ENCODE measurements around the gene UPK3B. TPM values are rescaled to one million over a fixed set of nuclear protein-coding genes. Genes with fewer than 3 reads are reported as not detected.
"Not testable (repeated sequence)": the region's sequence is repeated elsewhere in the genome, so short reads cannot be mapped to it uniquely, and the experiment has no call there.

Gene UPK3B
- total RNA-seq, 4 donors from 2014 or later: 4.6 to 636 (median 52.6) TPM

GRCh38 chr7:76484456-76484855 lies 25.9 kb upstream of the UPK3B start:
- not testable (repeated sequence) for ATAC-seq (ENCODE audit: low FRiP score); DNase-seq (ENCODE audit: low spot score)

- not testable (repeated sequence) for DNase-seq (ENCODE audit: low spot score); ATAC-seq (ENCODE audit: low FRiP score)
Observed at GRCh38 chr7:76485822-76486610, 24.3 kb upstream of the UPK3B start.

GRCh38 chr7:76486618-76487017 lies 23.7 kb upstream of the UPK3B start:
- not testable (repeated sequence) for DNase-seq (ENCODE audit: low spot score); ATAC-seq (ENCODE audit: low FRiP score)

GRCh38 chr7:76487969-76488368 lies 22.4 kb upstream of the UPK3B start:
- DNase-seq (ENCODE audit: low spot score): not testable (repeated sequence)

GRCh38 chr7:76492139-76492538 lies 18.2 kb upstream of the UPK3B start:
- not testable (repeated sequence) for DNase-seq (ENCODE audit: low spot score); ATAC-seq (ENCODE audit: low FRiP score)

More at GRCh38 chr7:76487969-76488368, 22.4 kb upstream of the UPK3B start:
- not testable (repeated sequence) for ATAC-seq (ENCODE audit: low FRiP score)

- not testable (repeated sequence) for DNase-seq (ENCODE audit: low spot score); ATAC-seq (ENCODE audit: low FRiP score)
Observed at GRCh38 chr7:76495717-76496116, 14.6 kb upstream of the UPK3B start.

GRCh38 chr7:76497918-76498582 lies 12.3 kb upstream of the UPK3B start:
- DNase-seq (ENCODE audit: low spot score): not testable (repeated sequence)

GRCh38 chr7:76498583-76499200 lies 11.7 kb upstream of the UPK3B start:
- ATAC-seq (ENCODE audit: low FRiP score); DNase-seq (ENCODE audit: low spot score): not testable (repeated sequence)

More at GRCh38 chr7:76497918-76498582, 12.3 kb upstream of the UPK3B start:
- ATAC-seq (ENCODE audit: low FRiP score): not testable (repeated sequence)

GRCh38 chr7:76499201-76499923 lies 11.0 kb upstream of the UPK3B start:
- not testable (repeated sequence) for ATAC-seq (ENCODE audit: low FRiP score)

GRCh38 chr7:76499924-76500241 lies 10.5 kb upstream of the UPK3B start:
- not testable (repeated sequence) for ATAC-seq (ENCODE audit: low FRiP score); DNase-seq (ENCODE audit: low spot score)

More at GRCh38 chr7:76499201-76499923, 11.0 kb upstream of the UPK3B start:
- DNase-seq (ENCODE audit: low spot score): not testable (repeated sequence)

- ATAC-seq (ENCODE audit: low FRiP score); DNase-seq (ENCODE audit: low spot score): not testable (repeated sequence)
Observed at GRCh38 chr7:76502224-76502623, 8.1 kb upstream of the UPK3B start.

- not testable (repeated sequence) for ATAC-seq (ENCODE audit: low FRiP score); DNase-seq (ENCODE audit: low spot score)
Observed at GRCh38 chr7:76502836-76503235, 7.5 kb upstream of the UPK3B start.

GRCh38 chr7:76503244-76503643 lies 7.1 kb upstream of the UPK3B start:
- DNase-seq (ENCODE audit: low spot score); ATAC-seq (ENCODE audit: low FRiP score): not testable (repeated sequence)

GRCh38 chr7:76504351-76505167 lies 5.8 kb upstream of the UPK3B start:
- not testable (repeated sequence) for DNase-seq (ENCODE audit: low spot score)
- peak; percentile 42 for ATAC-seq (ENCODE audit: low FRiP score)
